GM18520 (cell line): ENCODE measurements around the gene ZYG11A.
"Not testable (repeated sequence)": the region's sequence is repeated elsewhere in the genome, so short reads cannot be mapped to it uniquely, and the experiment has no call there.

Source experiments
- ATAC-seq: cut with Tn5 transposase; IDR thresholded peaks from one replicate; pipeline ENCODE4 v1.9.1; 2021; ENCODE audit not compliant: unreplicated experiment

Gene ZYG11A

GRCh38 chr1:52842643-52843310 is at the start of gene ZYG11A:
ZYG11A (plus strand) TSS chr1:52842760; CDS start chr1:52842884, 124 bp downstream.
- ATAC-seq: peak; percentile 74

DNA sequence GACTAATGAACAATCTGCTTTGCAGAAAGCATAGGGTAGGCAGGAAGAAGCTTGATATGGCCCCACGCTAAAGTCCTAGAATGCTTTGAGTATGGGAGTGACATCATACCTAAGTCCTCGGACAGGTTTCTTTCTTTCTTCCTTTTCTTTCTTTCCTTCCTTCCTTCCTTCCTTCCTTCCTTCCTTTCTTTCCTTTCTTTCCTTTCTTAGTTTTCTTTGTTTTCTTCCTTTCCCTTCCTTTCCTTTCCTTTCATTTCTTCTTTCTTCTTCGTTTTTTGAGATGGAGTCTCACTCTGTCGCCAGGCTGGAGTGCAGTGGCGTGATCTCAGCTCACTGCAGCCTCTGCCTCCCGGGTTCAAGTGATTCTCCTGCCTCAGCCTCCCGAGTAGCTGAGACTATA is 48.8 kb upstream of the ZYG11A start:
- not testable (repeated sequence) for ATAC-seq

- ATAC-seq: no peak
Measured at GRCh38 chr1:52795464-52795863, 47.1 kb upstream of the ZYG11A start.

- no peak for ATAC-seq
Measured at GRCh38 chr1:52798331-52798730, 44.2 kb upstream of the ZYG11A start.

GRCh38 chr1:52801011-52801410 is 41.5 kb upstream of the ZYG11A start:
- no peak for ATAC-seq

- ATAC-seq: not testable (repeated sequence)
Measured at GRCh38 chr1:52804083-52804482, 38.5 kb upstream of the ZYG11A start.

- ATAC-seq: no peak
Measured at GRCh38 chr1:52814465-52814864, 28.1 kb upstream of the ZYG11A start.

DNA sequence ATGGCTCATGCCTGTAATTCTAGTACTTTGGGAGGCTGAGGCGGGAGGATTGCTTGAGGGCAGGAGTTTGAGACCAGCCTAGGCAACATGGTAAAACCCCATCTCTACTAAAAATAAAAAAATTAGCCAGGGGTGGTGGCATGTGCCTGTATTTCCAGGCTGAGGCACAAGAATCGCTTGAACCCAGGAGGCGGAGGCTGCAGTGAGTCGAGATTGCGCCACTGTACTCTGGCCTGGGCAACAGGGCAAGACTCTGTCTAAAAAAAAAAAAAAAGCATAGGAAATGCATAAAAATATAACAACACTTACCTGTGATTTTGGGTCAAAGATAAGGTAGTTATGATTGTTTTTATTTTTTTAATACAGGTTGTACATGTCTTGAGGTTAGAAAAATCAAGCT is 21.7 kb upstream of the ZYG11A start:
- ATAC-seq: not testable (repeated sequence)

GRCh38 chr1:52825868-52826267 is 16.7 kb upstream of the ZYG11A start:
- ATAC-seq: no peak

GRCh38 chr1:52834798-52835197 is 7.8 kb upstream of the ZYG11A start:
- ATAC-seq: no peak

GRCh38 chr1:52836035-52836434 is 6.5 kb upstream of the ZYG11A start:
- no peak for ATAC-seq

- ATAC-seq: not testable (repeated sequence)
Measured at GRCh38 chr1:52839175-52839574, 3.4 kb upstream of the ZYG11A start.

GRCh38 chr1:52845119-52845518 is 2.6 kb downstream of the ZYG11A start:
- ATAC-seq: not testable (repeated sequence)

DNA sequence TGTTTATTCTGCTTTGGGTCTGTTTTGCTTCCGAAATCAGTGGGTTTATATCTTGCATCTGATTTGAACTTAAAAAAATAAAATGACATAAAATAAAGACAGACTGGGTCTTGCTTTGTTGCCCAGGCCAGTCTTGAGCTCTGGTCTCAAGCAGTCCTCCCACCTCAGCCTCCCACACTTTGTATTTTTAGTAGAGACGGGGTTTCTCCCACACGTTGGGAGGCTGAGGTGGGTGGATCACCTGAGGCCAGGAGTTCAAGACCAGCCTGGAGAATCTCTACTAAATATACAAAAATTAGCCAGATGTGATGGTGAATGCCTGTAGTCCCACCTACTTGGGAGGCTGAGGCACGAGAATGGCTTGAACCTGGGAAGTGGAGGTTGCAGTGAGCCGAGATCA is 5.9 kb downstream of the ZYG11A start:
- ATAC-seq: no peak

GRCh38 chr1:52850951-52851350 is 8.4 kb downstream of the ZYG11A start:
- no peak for ATAC-seq

- no peak for ATAC-seq
Measured at GRCh38 chr1:52852854-52853253, 10.3 kb downstream of the ZYG11A start.

GRCh38 chr1:52855584-52855983 is 13.0 kb downstream of the ZYG11A start:
- ATAC-seq: no peak

DNA sequence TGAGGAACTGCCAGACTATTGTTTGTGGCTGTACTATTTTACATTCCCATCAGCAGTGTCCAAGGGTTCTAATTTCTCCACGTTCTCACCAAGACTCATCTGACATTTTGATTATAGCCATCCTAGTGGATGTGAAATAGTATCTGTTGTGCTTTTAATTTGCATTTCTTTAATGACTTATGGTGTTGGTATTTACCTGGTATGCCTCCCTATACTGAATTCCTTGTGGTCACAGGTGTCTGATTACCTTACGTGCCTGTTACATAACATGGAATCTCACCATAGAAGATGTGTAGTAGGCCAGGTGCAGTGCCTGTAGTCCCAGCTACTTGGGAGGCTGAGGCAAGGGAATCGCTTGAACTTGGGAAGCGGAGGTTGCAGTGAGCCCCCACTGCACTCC is 13.5 kb downstream of the ZYG11A start:
- no peak for ATAC-seq

- no peak for ATAC-seq
Measured at GRCh38 chr1:52857443-52857842, 14.9 kb downstream of the ZYG11A start.

DNA sequence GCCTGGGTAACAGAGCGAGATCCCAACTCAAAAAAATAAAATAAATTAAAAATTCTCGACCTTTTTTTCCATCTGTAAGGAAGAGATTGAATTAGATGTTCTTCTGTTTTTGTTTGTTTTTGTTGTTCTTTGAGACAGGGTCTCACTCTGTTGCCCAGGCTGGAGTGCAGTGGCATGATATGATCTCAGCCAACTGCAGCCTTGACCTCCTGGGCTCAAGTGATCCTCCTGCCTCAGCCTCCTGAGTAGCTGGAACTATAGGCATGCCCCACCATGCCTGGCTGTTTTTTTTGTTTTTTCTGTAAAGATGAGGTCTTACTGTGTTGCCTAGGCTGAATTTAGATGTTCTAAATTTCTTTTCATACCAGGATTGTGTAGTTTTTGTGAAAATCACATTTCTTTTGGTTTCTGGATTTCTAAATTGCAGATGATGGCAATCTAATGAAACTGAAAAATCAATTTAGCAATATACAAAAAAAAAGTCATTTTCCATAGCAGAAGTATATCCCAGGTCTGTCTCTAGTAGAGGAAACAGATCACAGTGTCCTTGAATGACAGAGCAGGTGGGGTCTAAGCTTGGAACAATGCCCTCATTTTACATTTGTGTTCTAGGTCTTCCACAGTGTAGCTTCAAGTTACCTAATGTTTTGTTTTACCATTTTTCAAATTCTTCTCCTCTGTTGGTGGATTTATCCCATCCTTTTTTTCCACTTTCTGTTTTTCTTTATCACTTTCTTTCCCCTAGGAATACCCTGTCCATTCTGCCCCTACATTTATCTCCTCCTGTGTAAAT is 20.3 kb downstream of the ZYG11A start:
- ATAC-seq: no peak

DNA sequence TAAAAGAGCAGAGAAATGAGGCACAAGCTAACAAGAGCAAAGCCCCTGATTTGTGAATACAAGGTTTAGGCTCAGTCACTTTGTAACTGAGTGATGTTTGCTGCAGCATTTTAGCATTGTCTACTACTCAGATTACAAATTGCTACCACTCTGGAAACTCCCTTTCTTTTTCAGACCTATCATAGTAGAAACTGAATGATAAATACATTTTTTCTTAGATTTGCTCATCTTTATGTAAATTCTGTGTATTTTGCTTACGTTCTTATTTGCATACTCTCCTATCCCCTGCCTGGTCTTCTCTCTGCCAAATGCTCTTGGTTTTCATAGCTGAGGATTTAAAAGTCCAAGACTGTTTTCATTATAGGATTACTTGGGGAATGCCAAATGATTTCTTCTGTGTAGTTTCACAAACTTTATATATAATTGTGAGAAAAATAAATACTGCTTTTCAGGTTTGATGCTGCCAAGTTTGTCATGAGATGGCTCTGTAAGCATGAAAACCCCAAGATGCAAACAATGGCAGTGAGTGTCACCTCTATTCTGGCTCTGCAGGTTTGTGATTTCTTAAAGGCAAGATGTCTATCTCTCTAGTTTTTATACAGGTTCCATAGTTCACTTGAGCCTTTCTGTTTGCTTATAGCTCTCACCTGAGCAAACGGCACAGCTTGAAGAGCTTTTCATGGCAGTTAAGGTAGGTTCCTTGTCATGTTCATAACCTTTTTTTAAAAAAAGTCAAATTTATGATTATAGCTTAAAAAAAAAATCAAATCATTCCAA is 24.7 kb downstream of the ZYG11A start:
- ATAC-seq: peak; percentile 95

- ATAC-seq: not testable (repeated sequence)
Measured at GRCh38 chr1:52869727-52870126, 27.2 kb downstream of the ZYG11A start.
